Measurements from ENCODE around the gene MBOAT2. TPM values are rescaled to one million over a fixed set of nuclear protein-coding genes. Genes with fewer than 3 reads are reported as not detected.
"Not testable (repeated sequence)": the region's sequence is repeated elsewhere in the genome, so short reads cannot be mapped to it uniquely, and the experiment has no call there.

MBOAT2 gene
- polyA plus RNA-seq, 1 donor: 71.3 TPM

- no peak for DNase-seq
Measured at GRCh38 chr2:8939486-8940114, 63.9 kb downstream of the MBOAT2 start.

DNA sequence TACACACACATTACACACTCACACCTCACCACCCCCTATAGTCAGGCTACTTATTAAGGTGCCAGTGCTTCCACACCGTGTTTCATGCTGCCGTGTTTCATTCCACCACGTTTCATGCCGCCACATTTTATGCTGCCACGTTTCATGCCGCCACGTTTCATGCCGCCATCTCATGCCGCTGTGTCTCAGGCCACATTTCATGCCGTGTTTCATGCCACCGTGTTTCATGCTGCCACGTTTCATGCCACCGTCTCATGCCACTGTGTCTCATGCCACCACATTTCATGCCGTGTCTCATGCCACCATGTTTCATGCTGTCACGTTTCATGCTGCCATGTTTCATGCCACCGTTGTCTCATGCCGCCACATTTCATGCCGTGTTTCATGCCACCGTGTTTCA, 65.1 kb downstream of the MBOAT2 start:
- no peak for DNase-seq

GRCh38 chr2:8935982-8936381, 67.5 kb downstream of the MBOAT2 start:
- DNase-seq: no peak

- no peak for DNase-seq
Measured at GRCh38 chr2:8934338-8934737, 69.1 kb downstream of the MBOAT2 start.

- no peak for DNase-seq
Measured at GRCh38 chr2:8932702-8933101, 70.8 kb downstream of the MBOAT2 start.

GRCh38 chr2:8930185-8930584, 73.3 kb downstream of the MBOAT2 start:
- not testable (repeated sequence) for DNase-seq

DNA sequence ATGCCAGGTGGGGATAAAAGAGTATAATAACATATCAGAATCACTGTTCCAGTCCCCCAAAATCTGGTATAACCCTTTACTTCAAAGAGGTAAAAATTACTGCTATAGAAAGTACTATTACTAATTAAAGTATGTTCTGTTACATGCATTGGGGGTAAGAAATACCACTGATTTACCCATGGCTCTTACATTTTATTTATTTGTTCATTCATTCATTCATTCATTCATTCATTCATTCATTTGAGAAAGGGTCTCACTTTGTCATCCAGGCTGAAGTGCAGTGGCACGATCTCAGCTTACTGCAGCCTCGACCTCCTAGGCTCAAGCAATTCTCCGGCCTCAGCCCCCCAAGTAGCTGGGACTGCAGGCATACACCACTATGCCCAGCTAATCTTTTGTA, 74.4 kb downstream of the MBOAT2 start:
- DNase-seq: no peak

DNA sequence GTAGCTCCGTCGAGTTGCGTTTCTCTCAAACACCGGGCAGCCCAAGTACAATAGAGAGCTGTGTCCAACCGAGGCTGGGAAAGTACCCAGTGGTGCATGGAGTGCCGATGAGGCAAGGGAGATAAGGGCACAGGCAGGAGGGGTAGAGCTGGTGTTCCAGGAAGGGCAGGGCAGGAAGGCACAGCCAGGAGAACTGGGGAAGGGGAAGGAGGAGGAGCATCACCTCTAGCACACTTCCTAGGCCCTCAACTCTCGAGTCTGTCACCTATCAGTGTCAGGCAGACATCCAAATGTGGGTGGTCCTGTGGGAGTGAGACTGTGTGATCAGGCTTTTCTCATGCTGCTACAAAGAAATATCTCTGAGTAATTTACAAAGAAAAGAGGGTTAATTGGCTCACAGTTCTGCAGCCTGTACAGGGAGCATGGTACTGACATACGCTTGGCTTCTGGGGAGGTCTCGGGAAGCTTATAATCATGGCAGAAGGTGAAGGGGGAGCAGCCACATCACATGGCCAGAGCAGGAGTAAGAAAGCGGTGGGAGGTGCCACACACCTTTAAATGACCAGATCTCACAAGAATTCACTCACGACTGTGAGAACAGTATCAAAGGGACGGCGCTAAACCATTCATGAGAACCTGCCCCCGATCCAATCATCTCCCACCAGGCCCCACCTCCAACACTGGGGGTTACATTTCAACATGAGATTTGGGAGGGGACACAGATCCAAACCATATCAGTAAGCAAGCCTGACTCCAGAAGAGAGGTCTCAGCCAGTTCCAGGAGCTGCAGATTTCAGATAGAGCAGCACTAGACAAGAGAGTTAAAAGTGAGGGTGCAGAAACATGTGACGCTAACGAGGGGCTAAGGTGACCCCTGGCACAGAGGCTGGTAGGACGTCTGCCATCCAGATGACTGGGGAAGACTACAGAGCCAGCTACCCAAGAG, 75.7 kb downstream of the MBOAT2 start:
- no peak for DNase-seq

GRCh38 chr2:8926356-8926755, 77.1 kb downstream of the MBOAT2 start:
- DNase-seq: no peak

DNA sequence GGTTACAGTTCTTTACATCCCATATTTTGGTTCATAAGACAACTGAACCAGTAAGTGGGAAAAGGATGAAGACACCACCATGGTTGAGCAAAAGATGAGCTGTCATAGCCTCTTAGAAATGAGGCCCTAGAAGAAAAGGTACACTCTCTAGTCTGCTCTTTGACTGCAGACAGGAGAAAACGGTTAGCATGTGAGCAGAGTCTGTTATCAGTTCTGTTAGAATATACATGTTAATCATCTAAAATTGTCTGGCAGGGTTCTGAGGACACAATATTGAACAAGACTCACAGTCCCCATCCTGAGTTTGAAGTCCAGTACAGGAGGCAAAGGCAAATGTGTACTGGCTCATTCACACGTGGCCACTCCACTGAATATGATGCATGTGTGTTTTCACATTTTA, 78.1 kb downstream of the MBOAT2 start:
- no peak for DNase-seq

DNA sequence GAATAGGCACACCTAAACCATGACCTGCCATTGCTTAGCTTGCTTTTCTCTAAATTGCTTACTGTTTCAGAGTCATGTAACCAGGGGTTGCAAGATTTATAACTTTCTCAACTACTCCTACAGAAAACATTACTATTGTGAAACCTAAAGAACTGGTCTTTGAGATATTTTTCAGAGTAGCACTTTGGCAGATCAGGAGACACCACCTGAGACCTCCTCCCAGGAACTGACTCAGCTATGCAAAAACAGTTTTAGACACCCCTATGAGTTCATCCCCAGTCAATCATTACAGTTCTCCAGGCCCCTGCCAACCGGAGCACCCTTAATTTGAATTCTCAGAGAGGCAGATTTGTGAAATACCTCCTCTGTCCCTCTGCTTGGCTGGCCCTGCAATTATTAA, 80.3 kb downstream of the MBOAT2 start:
- DNase-seq: no peak

DNA sequence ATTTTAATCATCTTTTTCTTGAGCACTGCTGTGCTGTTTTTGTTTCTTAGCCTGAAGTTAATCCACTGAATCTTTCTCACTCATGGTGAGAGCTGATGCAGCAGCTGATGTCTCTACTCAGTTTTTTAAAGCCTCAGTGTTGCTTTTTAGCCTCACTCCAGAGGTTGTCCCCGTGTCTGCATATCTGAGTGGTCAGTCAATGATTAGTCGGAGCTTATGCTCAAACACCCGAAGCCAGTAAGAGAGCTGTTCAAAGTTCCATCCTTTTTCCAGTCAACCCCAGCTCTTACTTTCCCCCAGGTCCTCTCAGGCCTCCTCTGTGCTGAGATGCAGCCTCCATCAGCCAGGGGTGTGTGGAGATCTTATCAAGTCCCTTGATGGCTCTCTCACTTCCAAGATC, 81.1 kb downstream of the MBOAT2 start:
- DNase-seq: no peak

GRCh38 chr2:8918412-8918811, 85.1 kb downstream of the MBOAT2 start:
- DNase-seq: no peak

DNA sequence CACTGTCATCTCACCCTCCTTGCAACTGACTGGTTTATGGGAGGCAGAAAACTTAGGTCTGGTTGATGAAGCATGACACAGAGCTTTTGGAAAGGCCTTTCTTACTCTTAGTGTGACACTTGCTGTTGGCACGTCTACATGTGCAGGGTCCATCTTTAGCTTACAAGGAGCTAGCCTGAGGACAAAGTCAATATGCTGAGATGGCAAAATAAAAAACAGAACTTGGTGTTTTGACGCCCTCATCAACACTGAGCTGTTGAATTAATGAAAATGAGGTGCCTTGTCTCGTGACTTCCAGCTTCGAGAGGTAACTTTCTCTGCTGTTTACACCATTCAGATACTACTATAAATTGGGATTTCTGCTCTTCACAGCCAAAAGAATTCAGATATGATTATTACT, 87.5 kb downstream of the MBOAT2 start:
- no peak for DNase-seq

GRCh38 chr2:8913767-8914166, 89.7 kb downstream of the MBOAT2 start:
- not testable (repeated sequence) for DNase-seq

- no peak for DNase-seq
Measured at GRCh38 chr2:8907764-8908288, 95.7 kb downstream of the MBOAT2 start.

GRCh38 chr2:8903924-8904323, 99.6 kb downstream of the MBOAT2 start:
- not testable (repeated sequence) for DNase-seq

DNA sequence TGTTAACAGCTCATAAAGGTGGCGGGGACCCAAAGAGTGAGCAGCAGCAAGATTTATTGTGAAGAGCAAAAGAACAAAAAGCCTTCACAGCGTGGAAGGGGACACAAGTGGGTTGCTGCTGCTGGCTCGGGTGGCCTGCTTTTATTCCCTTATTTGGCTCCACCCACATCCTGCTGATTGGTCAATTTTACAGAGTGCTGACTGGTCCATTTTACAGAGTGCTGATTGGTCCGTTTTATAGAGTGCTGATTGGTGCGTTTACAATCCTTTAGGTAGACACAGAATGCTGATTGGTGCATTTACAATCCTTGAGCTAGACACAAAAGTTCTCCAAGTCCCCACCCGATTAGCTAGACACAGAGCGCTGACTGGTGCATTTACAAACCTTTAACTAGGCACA, 100.7 kb downstream of the MBOAT2 start:
- not testable (repeated sequence) for DNase-seq

DNA sequence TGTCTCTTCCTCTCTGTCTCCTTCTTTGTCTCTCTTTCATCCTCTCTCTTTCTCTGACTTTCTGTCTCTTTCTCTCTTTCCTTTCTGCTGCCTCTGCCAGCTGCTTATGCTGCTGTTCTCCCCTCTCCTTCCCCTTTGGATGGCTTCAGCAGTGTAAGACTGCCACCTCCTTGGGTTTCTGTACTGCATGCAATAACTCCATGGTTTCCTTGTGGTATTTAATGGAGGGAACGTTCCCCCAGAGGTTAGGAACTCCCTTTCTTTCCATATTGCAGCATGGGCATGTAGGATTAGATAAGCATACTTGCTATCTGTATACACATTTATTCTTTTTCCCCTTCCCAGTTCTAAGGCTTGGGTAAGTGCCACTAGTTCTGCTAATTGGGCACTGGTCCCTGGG, 106.3 kb downstream of the MBOAT2 start:
- DNase-seq: not testable (repeated sequence)

- not testable (repeated sequence) for DNase-seq
Measured at GRCh38 chr2:8896671-8897070, 106.8 kb downstream of the MBOAT2 start.

DNA sequence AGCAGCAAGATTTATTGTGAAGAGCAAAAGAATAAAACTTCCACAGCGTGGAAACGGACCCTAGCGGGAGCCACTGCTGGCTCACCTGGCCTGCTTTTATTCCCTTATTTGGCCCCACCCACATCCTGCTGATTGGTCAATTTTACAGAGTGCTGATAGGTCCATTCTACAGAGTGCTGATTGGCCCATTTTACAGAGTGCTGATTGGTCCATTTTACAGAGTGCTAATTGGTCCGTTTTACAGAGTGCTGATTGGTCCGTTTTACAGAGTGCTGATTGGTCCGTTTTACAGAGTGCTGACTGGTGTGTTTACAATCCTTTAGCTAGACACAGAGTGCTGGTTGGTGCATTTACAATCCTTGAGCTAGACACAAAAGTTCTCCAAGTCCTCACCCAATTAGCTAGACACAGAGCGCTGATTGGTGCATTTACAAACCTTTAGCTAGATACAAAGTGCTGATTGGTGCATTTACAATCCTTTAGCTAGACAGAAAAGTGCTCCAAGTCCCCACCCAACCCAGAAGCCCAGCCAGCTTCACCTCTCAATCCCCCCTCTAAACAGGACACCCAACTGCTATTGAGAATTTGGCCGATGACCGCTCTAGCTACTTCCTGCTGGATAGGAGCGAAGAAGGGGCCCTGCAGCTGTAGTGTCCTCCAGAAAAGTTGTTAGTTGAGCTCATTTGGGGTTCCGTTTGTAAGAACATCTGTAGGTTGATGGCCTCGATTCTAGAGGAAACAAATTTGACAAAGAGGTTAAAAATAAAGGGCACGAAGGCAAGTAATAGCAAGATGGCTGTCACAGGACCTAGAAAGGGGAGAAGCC, 108.2 kb downstream of the MBOAT2 start:
- not testable (repeated sequence) for DNase-seq

DNA sequence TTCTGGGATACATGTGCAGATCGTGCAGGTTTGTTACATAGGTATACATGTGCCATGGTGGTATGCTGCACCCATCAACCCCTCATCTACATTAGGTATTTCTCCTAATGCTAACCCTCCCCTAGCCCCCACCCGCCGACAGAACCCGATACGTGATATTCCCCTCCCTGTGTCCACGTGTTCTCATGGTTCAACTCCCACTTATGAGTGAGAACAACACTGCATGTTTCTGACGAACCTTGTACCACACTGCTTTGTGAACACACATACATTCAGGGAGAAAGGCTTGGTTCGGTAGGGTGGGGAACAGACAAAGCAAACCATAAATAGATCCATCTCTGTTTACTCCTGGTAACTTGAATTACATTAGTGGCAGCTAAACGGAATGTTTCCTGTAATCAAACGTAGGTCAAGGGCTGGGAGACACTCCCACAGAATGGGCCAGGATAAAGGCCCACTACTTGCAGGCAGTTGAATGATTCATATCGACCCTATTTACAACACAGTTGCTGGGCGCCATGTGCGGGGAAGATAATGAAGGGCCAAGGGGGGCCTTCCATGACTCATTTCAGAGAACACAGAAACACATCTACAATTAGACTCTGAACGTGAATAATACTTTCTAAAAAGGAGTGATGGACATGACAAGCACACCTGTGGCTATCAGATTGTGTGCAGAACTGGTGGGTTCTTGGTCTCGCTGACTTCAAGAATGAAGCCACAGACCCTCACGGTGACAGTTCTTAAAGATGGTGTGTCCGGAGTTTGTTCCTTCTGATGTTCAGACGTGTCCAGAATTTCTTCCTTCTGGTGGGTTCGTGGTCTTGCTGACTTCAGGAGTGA, 109.3 kb downstream of the MBOAT2 start:
- DNase-seq: no peak

All from hindlimb muscle (tissue), 1 donor.